SK-N-MC (cell line): ENCODE data around the gene GNA15.

Source experiments
- EZH2 ChIP-seq: fragments of 200-600 bp; sonication (generic); IDR thresholded peaks from one replicate; pipeline ENCODE4 v1.6.1; 2017; ENCODE audit warnings: antibody characterized with exemption
- FOXP2 ChIP-seq: optimal IDR thresholded peaks from 2 replicates; pipeline ENCODE3; 2011; ENCODE audit warnings: mild to moderate bottlenecking, moderate library complexity; ENCODE audit not compliant: insufficient read depth; ENCODE audit errors: extremely low read length, control extremely low read depth
- POLR2AphosphoS5 ChIP-seq: IDR thresholded peaks from 2 replicates; pipeline ENCODE4 v1.6.1; 2012; ENCODE audit warnings: mild to moderate bottlenecking, low read depth, low read length, borderline replicate concordance

DNA sequence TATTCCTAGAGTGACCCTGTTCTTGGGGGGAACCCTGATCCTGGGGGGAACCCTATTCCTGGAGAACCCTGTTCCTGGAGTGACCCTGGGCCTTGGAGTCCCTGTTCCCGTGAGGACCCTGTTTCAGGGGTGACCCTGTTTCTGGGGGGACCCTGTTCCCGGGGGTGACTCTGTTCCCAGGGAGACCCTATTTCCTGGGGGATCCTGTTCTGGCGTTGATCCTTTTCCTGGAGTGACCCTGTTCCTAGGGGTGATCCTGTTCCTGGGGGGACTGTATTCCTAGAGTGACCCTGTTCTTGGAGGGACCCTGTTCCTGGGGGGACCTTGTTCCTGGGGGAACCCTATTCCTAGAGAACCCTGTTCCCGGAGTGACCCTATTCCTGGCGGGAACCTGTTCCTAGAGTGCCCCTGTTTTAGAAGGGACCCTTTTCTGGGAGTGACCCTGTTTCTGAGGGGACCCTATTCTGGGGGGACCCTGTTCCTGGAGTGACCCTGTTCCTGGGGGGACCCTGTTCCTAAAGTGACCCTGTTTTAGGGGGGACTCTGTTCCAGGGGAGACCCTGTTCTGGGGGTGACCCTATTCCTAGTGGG is 15.0 kb downstream of the GNA15 start:
- TF ChIP-seq EZH2 (no peak), POLR2AphosphoS5 (no peak), FOXP2 (no peak)
